Renal cortex interstitium (tissue), 11 donors: Measurements from ENCODE around the gene FGFRL1. TPM values are rescaled to one million over a fixed set of nuclear protein-coding genes. Genes with fewer than 3 reads are reported as not detected.
"Not testable (repeated sequence)": the region's sequence is repeated elsewhere in the genome, so short reads cannot be mapped to it uniquely, and the experiment has no call there.

Experiments
- DNase-seq, 11 donors: peaks; one replicate each; pipeline ENCODE4 v3.0.0-alpha.2; 2013; ENCODE audit warnings: low read depth in 9 of 11, low spot score in 4 of 11; ENCODE audit errors: extremely low read depth in 1 of 11
- polyA plus RNA-seq, 3 donors: library from polyadenylated mRNA; unstranded; fragments of 120-200 nt; gene quantifications; one replicate each; pipeline ENCODE4 v1.2.1, GENCODE V29; 2013; ENCODE audit not compliant: insufficient read length in 3 of 3

FGFRL1 gene
- polyA plus RNA-seq, 3 donors = 35.1 to 43.3 (median 36.3) TPM

DNA sequence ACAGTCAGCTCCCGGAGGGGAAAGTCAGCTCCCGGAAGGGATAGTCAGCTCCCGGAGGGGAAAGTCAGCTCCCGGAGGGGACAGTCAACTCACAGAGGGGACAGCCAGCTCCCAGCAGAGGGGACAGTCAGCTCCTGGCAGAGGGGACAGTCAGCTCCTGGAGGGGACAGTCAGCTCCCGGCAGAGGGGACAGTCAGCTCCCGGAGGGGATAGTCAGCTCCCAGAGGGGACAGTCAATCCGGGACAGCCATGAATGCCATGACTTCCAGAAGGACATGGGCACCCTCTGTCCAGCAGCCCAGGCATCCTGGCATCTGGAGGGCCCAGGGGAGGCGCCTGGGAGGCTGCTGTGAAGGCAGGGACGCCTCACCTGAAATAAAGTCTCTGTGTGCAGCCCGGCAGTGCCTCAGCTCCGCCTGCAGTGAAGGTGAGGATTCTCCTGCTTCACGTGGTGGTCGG lies 43.8 kb downstream of the FGFRL1 start:
- DNase-seq = not testable (repeated sequence)

DNA sequence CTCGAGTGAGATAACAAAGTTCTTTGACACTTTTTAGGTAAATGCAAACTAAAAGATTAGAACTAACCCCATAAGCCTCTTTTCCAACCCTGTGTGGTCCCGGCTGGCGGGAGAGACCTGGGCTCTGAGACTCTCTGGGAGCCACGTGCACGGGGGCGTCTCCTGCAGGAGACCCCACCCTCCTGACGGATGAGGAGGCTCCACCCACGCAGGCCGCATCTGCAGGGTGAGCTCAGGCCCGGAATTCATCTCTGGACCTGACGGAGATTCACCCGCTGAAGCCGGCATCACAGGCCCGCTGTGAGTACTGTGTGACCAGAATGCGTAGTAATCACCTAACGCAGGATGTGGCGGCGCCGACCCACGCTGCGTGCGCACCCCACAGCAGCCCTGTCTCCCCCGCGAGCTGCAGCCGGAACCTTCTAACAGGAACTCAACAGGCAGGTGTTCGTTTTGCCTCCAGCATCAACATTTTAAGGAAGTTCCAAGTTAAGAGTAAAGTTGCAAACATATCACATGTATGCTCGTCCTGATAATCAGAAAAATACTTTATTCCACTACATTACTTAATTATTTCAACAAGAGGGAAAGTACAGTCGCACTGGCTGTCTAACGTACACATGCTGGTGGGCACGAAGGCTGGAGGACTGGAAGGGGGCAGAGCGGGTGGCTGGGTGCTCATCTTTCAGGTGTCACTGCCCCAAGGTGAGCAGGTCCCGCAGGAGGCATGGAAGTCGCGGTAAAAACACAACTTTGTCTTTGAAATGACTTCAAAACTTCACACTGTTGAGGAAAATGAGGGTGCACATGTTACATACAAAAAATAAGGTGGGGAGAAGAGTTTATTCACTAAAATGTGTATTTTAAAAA lies 44.5 kb downstream of the FGFRL1 start:
- DNase-seq = no peak

DNA sequence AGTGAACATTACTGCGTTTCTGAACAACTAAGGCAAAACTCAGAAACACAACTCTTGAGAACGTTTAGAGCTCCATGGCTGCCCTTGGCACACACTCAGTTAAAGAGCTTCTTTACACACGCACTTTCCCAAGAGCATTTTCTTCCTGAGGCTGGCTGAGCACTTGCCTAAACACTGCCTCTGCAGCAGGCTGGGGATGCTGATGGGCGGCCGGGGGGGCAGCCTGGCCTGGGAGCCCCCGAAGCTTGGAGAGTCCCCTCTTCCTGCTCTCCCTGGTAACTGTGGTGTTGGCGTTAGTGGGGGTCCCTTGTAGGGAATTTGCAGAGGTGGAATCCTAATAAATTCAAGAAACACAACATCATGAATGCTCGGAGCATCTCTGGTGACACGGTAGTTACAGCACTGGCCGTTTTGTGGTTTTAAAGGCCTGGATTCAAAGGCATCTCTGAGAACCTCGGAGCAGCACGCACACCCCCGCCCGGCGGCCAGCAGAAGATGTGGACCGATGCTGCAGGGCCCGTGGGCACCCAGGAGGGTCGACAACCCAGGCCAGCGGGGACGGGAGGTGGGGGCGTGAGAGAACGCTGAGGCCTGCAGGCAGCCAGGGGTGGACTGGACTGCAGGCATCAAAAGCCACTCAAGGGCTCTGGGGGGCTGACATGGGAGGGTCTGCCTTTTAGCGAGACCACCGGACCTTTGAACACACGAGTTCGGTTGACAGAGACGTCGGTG lies 45.4 kb downstream of the FGFRL1 start:
- DNase-seq = no peak

DNA sequence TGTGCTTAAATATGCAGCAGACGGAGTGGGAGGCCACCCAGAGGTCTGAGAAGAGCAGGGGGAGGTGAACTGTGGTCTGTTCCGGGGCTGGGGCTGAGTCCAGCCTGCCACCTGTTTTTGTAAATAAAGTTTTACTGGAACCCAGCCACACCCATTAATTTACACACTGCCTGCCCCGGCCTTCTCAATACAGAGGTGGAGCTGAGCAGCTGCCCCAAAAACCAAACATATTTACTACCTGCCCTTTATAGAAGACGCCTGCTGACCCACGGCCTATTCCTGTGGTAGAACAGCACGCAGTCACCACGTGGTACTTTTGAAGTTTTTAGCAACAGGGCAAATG lies 45.9 kb downstream of the FGFRL1 start:
- no peak for DNase-seq

DNA sequence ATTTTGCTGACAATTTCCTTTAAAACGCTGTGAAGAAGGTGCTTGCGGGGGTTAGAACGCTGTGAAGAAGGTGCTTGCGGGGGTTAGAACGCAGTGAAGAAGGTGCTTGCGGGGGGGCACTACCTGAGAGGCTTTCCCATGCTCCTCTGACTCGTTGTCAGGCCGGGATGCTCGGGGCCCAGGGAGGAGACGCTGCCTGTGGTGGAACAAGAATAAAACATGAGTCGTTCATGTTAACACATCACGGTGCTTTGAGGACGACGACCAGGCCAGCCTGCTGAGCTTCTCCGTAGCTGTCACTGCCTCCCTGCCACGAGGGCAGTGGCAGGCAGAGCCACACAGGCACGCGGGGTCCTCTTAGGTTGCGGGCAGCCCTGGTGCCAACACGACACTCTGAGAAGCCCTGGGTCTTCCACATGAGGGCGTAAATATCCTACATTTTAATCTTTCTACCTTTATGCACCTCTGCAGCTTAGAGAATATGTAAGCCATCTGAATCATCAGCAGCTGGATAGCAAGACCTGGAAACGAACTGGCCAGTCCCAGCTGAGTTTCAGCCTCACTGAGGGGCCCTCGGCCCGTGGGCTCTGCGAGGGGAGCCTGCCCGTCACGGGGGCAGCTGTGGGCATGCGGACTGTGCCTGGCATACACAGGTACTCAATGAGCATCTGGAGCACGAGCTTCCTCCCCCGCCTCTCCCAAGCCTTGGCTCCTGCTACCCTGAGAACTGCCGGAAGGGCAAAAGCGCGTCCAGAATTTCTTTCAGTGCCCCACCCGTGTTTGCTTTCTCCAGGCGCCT lies 47.0 kb downstream of the FGFRL1 start:
- DNase-seq = no peak

GRCh38 chr4:1058997-1059665 lies 47.7 kb downstream of the FGFRL1 start:
- no peak for DNase-seq

DNA sequence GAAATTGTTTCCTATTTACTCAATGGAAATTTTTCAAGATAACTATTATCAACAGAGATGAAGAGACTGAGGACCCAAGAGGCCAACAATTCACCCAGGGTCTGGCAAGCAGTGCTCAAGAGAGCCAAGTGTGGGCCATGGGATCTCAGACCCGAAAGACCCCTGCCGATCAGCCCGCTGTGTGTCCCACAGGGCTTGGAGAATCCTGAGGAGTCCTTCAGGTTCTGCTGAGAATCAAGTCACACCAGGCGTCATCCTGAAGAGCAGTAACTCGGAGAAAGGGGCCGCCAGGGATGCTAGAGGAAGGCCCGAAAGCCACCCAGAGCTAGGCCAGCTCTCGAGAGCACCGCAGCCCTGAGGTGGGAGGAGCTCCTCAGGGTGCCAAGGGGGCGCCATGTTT lies 48.7 kb downstream of the FGFRL1 start:
- no peak for DNase-seq

DNA sequence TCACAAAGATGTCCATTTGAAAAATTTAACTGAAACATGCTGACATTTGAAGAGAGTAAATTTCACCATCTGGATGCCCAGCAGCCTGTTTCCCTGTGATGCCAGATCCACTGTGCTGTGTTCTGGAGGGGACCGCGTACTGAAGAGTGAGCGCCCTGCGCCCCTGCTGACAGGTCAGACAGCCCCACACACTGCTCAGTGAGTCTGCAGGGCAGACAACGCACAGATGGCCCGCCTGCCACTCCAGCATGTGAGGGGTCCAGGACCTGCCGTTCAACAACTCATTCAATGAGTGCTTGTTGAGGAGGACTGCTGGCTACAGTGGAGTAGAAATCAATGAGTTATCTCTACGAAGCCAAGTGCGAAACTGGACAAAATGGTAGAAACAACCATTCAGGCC lies 49.2 kb downstream of the FGFRL1 start:
- no peak for DNase-seq

- DNase-seq = no peak
Measured at GRCh38 chr4:1061056-1061700, 49.8 kb downstream of the FGFRL1 start.

DNA sequence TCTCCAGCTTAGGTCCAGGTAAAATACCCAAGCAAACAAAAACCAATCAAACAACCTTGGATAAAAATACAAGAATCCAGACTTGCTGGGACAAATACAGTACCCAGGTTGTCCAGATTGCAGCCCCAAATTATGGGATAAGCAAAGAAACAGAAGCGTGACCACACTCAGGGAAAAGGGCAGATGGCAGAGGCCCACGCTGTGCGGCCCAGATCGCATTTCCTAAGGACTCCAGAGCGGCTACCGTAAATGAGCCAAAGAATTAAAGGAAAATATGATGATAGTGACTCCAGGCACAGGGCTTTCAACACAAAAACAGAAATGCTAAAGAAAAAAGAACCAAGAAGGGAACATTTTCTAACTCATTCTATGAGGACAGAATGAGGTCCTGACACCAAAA lies 50.3 kb downstream of the FGFRL1 start:
- DNase-seq = no peak

GRCh38 chr4:1062419-1062818 lies 51.0 kb downstream of the FGFRL1 start:
- no peak for DNase-seq

GRCh38 chr4:1065732-1066131 lies 54.3 kb downstream of the FGFRL1 start:
- no peak for DNase-seq

GRCh38 chr4:1069394-1069793 lies 58.0 kb downstream of the FGFRL1 start:
- DNase-seq = no peak

GRCh38 chr4:1072830-1073446 lies 61.5 kb downstream of the FGFRL1 start:
- DNase-seq = peak in 4 of 11 donors; percentile 35 to 62 (median 54)

- DNase-seq = no peak
Measured at GRCh38 chr4:1074077-1074476, 62.7 kb downstream of the FGFRL1 start.

DNA sequence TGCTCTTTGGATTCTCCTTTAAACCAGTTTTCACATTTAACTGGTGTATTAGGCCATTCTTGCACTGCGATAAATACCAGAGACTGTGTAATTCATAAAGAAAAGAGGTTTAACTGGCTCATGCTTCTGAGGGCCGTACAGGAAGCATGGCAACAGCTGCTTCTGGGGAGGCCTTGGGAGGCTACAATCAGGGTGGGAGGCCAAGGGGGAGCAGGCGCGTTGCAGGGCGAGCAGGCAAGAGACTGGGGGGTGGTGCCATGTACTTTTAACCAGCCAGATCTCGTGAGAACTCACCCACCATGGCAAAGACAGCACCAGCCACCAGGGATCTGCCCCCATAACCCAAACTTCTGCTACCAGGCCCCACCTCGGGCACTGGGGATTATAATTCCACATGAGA lies 63.8 kb downstream of the FGFRL1 start:
- no peak for DNase-seq

DNA sequence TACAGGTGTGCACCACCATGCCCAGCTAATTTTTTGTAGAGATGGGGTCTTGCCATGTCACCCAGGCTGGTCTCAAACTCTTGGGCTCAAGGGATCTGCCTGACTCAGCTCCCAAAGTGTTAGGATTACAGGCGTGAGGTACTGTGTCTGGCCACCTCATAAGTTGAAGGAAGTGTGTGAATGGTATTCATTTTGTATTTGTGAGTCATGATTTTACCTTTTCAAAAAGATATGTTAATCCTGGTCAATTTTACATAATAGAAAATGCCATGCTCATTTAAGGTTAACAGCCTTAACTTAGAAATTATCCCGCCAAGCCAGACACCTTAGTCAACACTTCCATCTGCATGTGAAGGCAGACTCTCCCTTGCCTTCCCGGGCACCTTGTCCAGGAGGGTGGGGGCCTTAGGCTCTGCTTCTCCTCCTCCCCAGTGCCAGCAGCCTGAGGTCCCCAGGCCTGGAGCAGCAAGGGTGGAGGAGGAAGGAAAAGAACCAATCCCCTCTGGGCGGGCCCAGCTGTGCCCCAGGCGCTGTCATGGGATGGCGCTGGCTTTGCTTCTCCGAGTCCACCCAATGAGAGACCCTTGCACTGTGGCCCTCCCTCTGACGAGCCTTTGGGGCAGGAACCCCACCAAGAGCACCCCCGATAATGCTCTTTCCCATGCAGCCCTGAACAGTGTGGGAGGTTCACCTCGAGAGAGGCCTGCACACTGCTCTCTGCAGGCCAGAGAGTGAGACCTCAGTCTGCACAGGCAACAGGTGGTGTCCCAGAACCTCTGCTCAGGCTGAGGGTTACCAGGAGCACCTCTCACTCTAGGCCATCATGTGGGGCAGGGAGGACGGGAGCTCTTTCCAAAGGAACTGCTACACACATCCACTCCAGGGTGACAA lies 64.6 kb downstream of the FGFRL1 start:
- DNase-seq = no peak
